Measurements from ENCODE around the gene TP73. TPM values are rescaled to one million over a fixed set of nuclear protein-coding genes. Genes with fewer than 3 reads are reported as not detected.

TP73 gene
- total RNA-seq, 1 donor from 2014 or later, result under 0.01 TPM

DNA sequence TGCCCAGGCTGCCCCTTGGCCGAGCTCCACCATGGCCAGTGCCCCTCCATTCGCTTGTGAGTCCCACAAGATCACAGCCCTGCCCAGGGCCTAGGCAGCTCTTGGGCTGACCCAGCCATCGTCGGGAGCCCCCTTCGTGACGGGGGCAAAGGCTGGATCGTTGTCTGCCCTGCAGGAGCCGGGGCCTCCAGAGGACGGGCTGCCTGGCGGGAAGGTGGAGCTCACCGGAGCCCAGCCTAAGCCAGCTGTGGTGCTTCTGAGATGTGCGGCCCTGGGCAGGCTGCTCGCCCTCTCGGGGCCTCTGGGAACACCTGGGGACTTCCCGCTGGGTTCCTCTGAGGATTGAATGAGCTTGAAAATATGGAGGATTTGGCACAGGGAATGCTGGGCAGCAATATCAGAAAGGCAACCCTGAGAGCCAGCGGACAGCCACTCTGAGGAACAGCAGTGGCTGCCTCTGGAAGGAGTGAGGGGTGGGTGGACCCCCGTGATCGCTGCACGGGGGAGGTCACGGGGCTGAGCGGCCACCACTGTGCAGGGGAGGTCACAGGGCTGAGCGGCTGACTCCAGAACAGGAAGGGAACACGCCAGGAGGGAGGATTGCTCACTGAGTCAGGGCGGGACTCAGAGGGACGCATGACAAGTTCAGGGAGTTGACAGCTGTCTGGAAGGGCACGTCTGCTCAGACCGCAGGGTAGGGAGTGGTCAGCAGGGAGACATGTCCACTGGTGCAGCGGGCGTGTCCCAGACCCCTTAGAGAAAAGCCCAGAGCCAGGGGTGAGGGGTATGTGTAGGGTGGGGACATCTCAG, 19.3 kb downstream of the TP73 start:
- no peak for DNase-seq (ENCODE audit: low read depth, low spot score)

DNA sequence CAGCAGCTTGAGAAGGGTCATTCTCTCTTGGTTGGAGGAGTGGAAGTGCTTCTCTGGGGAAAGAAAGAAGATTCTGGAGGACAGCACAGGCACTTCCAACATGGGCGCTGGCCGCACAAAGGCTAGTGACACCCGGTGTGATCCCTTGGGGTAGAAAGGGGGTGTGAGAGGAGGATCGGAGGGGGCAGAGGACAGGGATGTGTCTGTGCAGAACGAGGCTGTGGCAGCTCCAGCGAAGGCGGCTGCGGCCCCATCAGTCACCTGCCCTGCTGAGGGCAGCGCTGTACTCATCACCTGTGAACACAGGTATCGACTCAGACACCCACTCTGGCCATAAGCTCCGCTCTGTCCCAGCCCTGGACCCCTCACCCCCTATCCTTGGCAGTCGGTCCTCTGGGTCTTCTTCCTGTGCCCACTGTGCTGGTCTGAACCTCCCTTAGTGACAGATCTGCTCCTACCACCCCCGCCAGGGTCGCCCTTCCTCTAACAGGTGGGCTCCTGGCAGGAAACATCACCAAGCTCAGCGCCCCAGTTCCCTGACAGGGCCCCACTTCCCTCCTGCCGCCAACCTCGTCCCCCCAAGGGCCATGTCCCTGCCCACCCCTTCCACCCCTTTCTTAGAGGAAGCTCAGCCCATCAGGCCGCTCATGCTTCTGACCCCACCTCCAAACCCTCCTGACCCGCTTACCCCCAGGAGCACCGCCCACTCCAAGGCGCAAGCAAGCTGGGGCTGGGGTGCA, 20.1 kb downstream of the TP73 start:
- DNase-seq (ENCODE audit: low read depth, low spot score), result no peak

DNA sequence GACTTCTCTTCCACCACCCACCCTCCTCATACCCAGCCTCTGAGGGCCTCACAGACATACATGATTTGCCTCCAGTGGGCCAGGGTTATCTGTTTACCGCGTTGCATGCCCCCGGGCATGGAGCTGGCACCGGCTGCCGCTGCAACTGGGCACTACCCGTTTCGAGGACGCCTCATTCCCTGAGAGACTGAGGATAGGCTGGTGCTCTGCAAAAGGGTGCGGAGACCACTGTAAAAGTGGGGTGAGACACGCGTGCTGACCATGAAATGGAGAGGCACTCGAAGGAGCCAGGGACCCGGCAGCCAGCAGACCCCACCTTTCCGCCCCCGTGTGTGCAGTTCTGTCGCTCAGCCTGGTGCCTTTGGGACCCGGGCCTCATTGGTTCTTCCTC, 20.6 kb downstream of the TP73 start:
- no peak for DNase-seq (ENCODE audit: low read depth, low spot score)

DNA sequence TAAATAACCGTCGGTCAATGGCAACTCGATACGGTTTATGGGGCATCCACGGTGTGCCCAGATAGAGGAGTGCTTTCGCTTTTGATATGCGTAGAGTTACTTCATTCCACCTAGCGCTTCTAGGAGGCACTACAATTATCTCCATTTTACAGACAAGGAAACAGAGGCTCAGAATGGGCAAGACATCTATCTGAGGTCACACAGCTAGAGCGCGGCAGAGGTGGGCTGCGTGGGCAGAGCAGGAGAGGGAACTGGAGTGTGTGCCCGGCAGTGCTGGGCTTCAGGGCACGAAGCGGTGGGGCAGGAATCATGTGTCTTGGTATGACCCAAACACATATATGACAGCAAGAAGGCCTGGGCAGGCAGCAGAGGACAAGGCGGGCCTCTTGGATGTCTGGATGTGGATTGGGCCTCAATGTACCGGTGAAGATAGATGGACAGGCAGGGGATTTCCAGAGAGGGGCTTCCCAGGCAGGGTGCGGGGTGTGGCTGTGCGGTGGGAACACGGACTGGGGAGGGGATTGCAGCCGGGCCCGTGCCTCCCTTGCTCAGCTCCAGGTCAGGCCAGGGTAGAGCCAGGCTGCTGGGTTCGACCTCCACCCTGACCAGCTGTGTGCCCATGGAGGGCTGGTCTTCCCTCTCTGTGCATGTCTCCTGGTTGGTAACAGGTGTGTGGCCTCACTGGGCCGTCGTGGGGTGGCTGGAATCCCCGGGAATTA, 21.2 kb downstream of the TP73 start:
- no peak for DNase-seq (ENCODE audit: low read depth, low spot score)

DNA sequence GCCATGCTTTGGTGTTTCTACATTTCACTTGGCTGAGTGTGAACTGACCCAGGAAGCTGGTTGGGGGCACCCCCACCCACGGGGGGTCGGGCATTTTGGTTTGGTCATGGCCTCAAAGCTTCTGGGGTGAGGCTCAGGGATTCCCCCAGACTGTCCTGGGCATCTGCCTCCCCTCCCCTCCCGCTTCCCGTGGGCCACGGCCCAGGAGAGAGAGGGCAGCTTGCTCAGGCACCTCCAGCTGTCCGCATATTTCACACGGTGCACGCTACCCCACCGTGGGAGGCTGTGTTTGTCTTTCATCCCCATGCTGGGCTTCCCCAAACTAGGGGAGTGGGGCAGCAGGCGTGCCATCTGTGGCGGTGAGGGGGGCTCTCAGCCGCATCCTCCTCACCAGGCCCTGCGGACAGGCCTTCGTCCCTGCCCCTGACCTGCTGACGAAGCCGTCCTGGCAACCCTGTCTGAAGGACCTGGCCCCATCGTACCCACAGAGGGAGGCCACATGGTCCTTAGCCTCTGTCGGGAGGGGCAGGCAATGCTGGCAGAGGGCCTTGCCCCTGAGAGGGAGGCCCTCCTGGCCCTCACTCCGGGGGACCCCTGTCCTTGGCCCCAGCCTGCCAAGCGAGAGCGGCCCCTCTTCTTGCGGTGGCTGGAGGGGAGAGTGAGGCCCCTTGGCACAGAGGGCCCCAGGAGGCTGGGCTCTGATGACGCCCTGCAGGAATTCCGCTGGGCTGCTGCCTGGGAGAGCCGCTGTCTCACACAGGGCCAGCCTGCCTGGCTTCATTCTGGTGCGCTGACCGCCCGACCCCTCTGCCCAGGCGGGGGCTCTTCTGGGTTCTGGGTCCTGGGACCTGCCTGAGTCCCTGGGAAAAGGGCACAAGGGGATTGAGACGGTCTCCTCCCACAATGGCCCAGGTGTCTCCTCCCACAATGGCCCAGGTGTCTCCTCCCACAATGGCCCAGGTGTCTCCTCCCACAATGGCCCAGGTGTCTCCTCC, 22.1 kb downstream of the TP73 start:
- no peak for DNase-seq (ENCODE audit: low read depth, low spot score)

DNA sequence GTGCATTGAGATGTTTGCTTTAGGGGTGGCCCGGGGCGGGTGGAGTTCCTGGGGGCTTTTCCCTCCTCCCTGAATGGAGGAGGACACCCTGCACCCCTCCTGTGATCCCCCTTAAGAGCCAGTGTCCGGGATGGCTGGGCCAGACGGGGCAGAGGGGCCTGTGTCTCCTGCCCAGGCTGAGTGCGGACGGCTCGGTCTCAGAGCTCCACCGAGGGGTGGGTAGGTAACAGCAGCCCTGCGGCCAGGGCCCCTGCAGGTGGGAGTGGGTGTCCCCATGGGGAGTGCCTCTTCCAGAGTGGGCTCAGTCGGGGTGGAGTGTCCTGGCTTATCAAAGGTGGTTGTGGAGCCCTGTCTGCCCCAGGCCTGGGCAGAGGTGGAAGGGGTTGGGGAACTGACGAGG, 23.1 kb downstream of the TP73 start:
- DNase-seq (ENCODE audit: low read depth, low spot score), result no peak

DNA sequence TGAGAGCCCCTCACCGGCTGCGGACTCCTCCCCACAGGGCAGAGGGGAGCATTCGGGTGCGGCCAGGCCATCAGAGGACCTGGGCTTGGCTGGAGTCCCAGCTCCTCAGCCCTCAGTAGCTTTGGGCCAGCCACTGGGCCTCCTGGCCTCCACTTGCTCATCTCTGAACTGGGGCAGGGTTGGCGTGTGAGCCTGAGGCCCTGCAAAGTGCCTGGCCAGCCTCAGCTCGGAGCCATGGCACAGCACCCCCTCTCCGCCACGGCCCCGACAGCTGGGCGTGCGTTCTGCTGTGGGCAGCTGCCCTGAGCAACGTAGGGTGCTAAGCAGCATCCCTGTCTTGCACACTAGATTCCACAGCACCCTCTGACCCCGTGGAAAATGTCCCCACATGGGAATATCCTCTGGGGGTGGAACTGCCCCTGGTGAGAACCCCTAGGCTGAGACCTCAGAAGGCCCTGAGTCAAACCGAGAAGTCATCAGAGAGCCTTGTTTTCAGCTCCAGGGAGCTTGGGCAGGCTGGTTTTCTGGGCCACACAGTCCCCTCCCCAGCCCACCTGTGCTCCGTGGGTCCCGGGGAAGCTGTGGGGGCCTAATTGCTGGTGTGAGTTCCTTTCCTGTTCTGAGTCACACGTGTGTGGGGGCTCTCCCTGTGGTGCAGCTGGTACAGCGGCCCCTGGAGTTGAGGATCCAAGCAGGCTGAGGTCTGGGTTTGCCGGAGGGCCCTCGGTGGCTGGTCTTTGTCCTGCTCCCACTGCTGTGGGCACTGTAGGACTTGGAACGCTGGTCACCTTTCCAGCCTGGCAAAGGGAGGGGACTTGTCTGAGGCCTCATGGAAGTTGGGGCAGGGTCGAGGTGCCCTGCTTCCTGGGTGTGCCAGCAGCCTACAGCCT, 24.5 kb downstream of the TP73 start:
- DNase-seq (ENCODE audit: low read depth, low spot score), result no peak

DNA sequence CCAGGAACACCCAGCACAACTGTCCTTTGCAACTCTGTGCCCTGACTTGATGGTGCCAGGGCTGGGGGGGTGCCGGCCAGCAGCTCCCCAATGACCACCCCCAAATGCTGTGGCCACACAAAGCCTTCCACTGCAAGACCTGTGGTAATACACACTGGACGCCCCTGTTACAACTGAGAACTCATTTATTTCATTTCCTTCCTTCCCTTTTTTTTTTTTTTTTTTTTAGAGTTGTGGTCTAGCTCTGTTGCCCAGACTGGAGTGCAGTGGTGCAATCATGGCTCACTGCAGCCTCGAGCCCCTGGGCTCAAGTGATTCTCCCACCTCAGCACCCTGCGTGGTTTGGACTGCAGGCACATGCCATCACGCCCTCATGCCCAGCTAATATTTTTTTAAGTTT, 25.2 kb downstream of the TP73 start:
- no peak for DNase-seq (ENCODE audit: low read depth, low spot score)

DNA sequence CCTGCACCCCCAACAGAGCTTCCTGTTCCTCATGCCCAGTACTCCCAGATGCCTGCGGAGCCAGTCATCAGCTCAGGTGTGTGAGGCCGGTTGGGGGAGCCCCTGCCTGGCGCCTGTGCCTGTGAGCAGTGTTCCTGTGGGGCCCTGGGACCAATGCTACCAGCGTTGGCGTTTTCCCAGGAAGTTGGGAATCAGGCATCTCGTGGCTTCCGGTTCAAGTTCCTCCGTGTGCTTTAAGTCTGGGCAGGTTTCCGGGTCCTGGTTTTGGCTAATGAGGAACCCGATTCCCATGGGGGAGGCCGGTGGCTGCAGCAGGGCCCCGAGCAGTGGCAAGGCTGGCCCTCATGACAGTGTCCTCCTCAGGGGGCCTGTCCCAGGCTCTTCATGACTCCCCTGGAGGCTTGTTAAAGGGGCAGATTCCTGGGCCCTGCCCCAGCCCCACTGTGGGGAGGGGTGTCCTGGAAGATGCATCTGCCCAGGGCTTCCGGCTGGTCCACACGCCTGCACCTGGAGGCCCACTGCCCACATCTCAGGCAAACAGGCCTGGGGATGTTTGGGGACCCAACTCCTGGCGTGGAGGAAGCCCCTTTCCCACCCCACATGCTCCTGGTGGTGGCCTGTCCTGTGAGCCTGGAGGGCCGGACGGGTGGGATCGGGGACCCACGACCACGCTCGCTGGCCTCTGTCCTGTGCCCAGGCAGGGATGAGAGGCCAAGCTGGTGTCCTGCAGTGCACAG, 26.2 kb downstream of the TP73 start:
- no peak for DNase-seq (ENCODE audit: low read depth, low spot score)

DNA sequence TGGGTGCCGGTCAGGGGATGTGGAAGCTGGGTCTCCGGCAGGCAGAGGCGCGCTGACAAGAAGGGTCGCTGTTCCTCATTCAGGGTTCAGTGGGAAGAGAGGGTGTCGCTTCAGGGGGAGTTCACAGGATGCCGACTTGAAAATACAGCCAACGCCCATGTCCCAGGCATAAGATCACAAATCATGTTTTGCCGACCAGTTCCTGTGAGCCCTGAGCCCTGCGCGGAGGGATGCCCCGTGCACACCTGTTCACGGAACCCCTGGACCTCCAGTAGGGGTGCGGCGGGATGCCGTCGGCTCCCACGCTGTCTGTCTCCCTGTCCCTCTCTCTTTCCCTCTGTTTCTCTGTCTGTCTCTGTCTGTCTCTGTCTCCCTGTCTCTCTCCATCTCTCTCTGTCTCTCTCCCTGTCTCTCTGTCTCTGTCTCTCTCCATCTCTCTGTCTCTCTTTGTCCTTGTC, 26.8 kb downstream of the TP73 start:
- DNase-seq (ENCODE audit: low read depth, low spot score), result no peak

DNA sequence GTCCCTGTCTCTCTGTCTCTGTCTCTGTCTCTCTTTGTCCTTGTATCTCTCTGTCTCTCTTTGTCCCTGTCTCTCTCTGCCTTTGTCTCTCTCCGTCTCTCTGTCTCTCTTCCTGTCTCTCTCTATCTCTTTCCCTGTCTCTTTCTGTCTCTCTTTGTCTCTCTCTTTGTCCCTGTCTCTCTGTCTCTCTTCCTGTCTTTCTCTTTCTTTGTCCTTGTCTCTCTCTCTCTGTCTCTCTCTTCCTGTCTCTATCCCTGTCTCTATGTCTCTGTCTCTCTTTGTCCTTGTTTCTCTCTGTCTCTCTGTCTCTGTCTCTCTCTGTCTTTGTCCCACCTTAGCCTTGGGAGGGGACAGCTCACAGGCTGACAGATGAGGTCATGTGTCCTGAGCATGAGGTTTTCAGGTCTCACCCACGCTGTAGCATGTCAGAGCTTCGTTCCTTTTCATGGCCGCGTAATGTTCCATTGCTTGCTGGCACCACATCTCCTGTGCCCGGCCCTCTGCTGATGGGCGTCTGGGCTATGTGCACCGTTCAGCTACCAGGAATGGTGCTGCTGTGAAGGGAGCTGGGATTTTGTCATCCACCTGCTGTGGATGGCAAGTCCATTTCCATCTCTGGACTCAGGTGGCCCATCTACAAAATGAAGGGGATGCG, 27.6 kb downstream of the TP73 start:
- no peak for DNase-seq (ENCODE audit: low read depth, low spot score)

DNA sequence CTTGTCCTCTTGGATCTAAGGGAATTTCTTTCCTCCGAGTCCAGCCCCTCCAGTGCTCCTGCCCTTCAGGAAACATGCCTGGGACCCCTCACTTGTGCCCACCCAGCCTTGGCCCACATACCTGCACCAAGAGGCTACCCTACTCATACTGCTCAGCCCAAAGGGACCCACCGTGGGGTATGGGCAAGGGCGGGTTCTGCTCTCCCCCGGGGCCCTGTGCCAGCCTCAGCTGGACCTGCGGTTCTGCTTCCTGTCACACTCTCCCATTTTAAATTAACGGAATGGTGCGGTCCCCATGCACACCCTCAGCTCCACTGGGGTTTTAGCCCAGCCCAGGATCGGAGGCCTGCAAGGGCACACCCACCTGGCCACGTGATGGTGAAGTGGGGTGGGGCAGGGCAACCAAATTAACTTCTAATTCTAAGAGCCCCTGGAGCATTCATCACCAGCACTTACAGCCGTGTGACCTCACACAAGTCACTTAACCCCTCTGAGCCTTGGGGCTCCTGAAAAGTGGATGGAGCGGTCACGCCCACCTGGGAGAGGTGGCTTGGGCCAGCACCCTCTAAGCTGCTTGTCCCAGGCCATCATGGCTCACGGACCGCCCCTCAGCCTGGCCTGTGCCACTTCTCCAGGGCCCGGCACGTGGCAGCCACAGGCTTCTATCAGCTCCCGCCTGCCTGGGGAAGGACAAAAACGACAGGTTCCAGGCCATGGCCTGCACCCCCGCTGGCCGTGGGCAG, 28.3 kb downstream of the TP73 start:
- no peak for DNase-seq (ENCODE audit: low read depth, low spot score)

DNA sequence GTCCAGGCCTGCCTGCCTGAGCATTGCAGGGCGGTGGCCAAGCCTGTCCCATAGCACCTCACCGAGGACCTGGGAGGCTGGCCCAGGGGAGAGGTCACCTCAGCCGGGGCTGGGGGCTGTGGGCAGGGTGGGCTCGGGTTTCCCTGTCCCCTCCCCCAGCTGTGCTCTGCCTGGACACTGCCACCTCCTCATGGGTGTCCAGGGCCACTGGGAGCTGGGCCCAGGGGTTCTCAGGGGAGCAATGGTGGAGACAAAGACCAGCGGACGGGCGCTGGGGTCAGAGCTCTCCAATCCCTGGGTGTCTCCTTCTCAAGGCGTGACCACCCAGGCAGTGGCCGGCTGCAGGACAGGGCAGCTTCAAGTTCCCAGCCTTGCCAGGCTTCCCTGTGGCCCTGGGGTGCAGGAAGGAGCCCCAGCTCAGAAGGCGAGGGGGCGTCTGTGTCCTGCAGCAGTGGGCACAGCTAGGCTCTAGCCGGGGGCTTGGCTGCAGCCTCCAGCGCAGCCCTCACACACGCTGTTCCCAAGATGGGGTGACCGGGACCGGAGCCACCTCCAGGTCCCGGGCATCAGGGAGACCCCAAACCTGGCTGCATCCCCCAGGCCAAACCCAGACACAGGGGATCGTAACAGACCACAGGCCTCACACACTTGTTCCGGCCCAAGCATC, 29.0 kb downstream of the TP73 start:
- no peak for DNase-seq (ENCODE audit: low read depth, low spot score)

DNA sequence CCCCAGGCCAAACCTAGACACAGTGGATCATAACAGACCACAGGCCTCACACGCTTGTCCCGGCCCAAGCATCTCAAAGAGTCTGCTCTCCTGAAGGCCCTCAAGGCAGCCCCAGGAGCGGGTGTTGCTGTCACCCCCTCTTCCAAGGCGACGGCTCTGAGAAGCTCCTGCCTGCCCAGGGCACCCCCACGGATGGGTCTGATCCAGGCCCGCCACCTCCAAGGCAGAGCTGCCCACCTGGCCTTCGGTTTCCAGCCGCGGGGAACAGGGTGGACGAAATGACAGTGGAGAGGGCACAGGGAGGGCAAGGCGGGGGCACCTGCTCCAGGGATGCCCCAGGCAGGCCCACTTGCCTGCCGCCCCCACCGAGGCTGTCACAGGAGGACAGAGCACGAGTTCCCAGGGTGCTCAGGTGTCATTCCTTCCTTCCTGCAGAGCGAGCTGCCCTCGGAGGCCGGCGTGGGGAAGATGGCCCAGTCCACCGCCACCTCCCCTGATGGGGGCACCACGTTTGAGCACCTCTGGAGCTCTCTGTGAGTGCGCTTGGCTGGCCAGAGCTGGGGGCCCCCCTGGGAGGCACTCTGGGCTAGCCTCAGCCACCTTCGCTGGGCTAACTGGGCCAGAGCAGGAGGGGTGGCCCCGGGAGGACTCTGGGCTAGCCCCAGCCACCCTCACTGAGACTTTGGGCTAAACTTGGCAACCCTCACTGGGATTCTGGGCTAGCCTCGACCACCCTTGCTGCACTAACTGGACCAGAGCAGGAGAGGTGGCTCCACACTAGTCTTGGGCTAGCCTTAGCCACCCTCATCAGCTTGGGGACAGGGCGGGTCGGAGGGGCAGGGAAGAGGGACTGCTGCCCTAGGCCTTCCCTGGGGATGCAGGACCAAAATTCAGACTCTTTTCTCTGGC, 29.8 kb downstream of the TP73 start:
- no peak for DNase-seq (ENCODE audit: low read depth, low spot score)

DNA sequence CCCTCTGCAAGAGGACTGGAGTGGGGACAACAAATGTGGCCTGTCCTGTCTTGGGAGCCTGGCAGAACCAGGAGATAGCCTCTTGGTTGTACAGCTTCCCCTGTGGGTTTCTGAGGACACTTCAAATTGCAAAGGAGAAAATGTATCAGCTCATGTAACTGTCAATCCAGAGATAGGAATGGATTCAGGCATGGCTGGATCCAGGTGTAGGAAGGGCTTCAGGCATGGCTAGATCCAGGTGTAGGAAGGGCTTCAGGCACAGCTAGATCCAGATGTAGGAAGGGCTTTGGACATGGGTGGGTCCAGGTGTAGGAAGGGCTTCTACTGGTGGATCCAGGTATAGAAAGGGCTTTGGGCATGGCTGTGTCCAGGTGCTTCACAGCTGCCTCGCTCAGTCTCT, 30.9 kb downstream of the TP73 start:
- no peak for DNase-seq (ENCODE audit: low read depth, low spot score)

DNA sequence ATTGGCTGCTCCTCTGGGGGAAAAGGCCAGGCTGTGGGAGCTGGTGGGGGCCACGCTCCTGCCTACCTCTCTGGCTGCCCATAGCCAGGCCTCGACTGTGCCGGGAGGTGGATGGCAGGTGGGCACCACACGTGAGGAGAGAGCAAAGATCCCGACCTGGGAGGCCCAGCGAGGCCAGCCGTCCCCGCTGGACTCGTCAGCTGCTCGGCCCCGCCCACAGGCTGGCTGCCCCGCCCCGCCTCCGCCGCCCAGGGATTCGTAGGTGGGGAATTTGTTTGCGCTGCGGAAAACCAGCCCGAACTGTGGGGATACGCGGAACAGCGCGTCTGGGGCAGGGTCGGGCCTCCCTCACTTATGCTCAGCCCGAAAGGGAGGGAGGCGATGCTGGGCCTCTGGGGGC, 31.7 kb downstream of the TP73 start:
- DNase-seq (ENCODE audit: low read depth, low spot score), result no peak
